ENCODE data around the gene NPFFR2. TPM values are rescaled to one million over a fixed set of nuclear protein-coding genes. Genes with fewer than 3 reads are reported as not detected.

Gene NPFFR2
- total RNA-seq, 4 donors from 2014 or later, result not detected

DNA sequence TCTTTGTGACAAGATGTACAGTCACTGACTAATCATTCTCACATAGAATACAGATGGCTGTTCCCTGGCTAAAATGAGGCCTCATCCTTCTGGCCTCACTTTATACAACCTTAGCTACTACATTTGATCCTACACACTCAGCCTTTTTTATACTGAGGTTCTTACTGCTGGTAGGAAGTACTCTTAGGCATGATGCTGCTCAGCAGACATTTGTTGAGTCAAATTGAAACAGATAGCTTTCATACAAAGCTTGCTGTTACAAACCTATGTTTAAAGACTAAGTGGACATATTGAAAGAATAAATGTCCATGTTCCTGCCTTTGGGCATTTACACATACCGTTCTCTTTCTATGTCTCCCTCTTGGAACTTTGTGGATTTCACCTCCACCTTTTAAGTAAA is 154.9 kb downstream of the NPFFR2 start:
- no peaks in the 10 kb centered on the region for H3K4me1 ChIP-seq
- no peaks in the 10 kb centered on the region for H3K9me3 ChIP-seq
- no peaks in the 10 kb centered on the region for H3K27me3 ChIP-seq
- TF ChIP-seq, protein P1, sequence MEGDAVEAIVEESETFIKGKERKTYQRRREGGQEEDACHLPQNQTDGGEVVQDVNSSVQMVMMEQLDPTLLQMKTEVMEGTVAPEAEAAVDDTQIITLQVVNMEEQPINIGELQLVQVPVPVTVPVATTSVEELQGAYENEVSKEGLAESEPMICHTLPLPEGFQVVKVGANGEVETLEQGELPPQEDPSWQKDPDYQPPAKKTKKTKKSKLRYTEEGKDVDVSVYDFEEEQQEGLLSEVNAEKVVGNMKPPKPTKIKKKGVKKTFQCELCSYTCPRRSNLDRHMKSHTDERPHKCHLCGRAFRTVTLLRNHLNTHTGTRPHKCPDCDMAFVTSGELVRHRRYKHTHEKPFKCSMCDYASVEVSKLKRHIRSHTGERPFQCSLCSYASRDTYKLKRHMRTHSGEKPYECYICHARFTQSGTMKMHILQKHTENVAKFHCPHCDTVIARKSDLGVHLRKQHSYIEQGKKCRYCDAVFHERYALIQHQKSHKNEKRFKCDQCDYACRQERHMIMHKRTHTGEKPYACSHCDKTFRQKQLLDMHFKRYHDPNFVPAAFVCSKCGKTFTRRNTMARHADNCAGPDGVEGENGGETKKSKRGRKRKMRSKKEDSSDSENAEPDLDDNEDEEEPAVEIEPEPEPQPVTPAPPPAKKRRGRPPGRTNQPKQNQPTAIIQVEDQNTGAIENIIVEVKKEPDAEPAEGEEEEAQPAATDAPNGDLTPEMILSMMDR (IDR thresholded peaks at IDR 0.05), result no peak
- no peak for TF ChIP-seq POLR2A (IDR thresholded peaks at IDR 0.05)
- H3K36me3 ChIP-seq, result no peaks in the 10 kb centered on the region
- H3K27ac ChIP-seq, result no peak overlapping the region
- DNase-seq, result no peak
- no peak overlapping the region for H3K4me3 ChIP-seq

DNA sequence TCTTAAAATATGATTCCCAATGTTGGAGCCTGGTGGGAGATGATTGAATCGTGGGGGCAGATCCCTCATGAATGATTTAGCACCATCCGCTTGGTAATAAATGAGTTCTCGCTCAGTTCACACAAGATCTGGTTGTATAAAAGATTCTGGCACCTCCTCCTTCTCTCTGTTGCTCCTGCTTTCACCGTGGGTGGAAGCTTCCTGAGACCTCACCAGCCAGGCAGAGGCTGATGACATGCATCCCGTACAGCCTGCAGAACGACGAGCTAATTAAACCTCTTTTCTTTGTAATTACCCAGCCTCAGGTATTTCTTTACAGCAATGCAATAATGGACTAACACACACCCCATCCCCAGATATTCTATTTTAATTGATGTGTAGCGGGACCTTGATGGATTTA is 162.2 kb downstream of the NPFFR2 start:
- no peak for DNase-seq
- no peaks in the 10 kb centered on the region for H3K27me3 ChIP-seq
- no peak overlapping the region for H3K27ac ChIP-seq
- TF ChIP-seq, protein P1 (IDR thresholded peaks at IDR 0.05), result no peak
- no peak for TF ChIP-seq POLR2A (IDR thresholded peaks at IDR 0.05)
- no peak overlapping the region for H3K4me3 ChIP-seq
- H3K4me1 ChIP-seq, result no peaks in the 10 kb centered on the region
- no peaks in the 10 kb centered on the region for H3K36me3 ChIP-seq
- no peaks in the 10 kb centered on the region for H3K9me3 ChIP-seq

DNA sequence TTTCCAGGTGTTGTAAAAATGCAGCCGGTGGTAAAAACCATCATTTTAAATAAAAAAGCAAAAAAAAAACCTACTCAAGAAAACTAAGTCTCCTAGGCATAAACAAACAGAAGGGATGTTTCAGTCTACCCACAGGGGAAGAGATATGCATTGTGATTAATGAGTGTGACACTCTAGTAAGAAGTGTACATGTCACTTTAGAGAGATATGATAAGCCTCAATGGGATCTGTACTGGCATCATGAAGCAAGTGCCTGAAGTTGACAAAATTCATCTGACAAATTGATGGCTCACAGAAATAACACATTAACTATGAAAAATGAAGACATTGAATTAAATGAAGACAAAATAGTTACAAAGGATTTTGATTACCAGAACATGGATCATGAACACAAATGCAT is 162.7 kb downstream of the NPFFR2 start:
- no peak for TF ChIP-seq POLR2A (IDR thresholded peaks at IDR 0.05)
- TF ChIP-seq, protein P1 (IDR thresholded peaks at IDR 0.05), result no peak
- no peak overlapping the region for H3K4me3 ChIP-seq

More for the DNA sequence above, 162.7 kb downstream of the NPFFR2 start:
- Histone ChIP-seq H3K27ac (no peak overlapping the region), H3K9me3 (no peaks in the 10 kb centered on the region), H3K4me1 (no peaks in the 10 kb centered on the region), H3K27me3 (no peaks in the 10 kb centered on the region), H3K36me3 (no peaks in the 10 kb centered on the region)
- no peak for DNase-seq

Other genes starting within 250 kb of the NPFFR2 start
- not detected for gene GC, start 247.9 kb upstream of the NPFFR2 start, total RNA-seq

All from Peyer's patch (tissue), 4 donors.